ENCODE data around the gene ARMC12.

ARMC12 gene

DNA sequence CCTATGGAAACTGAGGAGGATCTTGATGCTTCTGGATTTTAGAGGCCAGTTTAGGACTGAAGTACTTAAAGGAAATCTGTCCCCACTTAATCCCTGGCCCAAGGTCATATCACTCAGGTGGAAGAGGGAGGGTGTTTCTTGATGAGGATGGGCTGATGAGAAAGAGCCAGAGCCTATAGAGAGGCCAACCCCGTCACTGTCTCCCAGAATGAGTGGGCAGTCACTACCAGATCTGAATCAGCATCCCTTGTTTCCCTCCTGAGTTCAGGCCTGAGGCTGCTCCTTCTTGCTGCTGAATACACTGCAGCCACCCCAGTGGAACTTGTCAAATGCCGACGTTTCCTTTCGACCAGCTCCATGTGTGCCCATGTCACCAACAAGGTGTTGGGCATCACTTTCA is 14.8 kb downstream of the ARMC12 start:
- TF ChIP-seq, protein P1, sequence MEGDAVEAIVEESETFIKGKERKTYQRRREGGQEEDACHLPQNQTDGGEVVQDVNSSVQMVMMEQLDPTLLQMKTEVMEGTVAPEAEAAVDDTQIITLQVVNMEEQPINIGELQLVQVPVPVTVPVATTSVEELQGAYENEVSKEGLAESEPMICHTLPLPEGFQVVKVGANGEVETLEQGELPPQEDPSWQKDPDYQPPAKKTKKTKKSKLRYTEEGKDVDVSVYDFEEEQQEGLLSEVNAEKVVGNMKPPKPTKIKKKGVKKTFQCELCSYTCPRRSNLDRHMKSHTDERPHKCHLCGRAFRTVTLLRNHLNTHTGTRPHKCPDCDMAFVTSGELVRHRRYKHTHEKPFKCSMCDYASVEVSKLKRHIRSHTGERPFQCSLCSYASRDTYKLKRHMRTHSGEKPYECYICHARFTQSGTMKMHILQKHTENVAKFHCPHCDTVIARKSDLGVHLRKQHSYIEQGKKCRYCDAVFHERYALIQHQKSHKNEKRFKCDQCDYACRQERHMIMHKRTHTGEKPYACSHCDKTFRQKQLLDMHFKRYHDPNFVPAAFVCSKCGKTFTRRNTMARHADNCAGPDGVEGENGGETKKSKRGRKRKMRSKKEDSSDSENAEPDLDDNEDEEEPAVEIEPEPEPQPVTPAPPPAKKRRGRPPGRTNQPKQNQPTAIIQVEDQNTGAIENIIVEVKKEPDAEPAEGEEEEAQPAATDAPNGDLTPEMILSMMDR (IDR thresholded peaks at IDR 0.05; ENCODE audit: insufficient read depth, low read length) = no peak
- TF ChIP-seq SPI1 (IDR thresholded peaks at IDR 0.05; ENCODE audit: borderline replicate concordance, low read depth) (no peak), POLR2AphosphoS5 (IDR thresholded peaks at IDR 0.05; ENCODE audit: low read depth) (no peak), GABPA (IDR thresholded peaks at IDR 0.05; ENCODE audit: low read depth) (no peak)
- TF ChIP-seq, protein P2, sequence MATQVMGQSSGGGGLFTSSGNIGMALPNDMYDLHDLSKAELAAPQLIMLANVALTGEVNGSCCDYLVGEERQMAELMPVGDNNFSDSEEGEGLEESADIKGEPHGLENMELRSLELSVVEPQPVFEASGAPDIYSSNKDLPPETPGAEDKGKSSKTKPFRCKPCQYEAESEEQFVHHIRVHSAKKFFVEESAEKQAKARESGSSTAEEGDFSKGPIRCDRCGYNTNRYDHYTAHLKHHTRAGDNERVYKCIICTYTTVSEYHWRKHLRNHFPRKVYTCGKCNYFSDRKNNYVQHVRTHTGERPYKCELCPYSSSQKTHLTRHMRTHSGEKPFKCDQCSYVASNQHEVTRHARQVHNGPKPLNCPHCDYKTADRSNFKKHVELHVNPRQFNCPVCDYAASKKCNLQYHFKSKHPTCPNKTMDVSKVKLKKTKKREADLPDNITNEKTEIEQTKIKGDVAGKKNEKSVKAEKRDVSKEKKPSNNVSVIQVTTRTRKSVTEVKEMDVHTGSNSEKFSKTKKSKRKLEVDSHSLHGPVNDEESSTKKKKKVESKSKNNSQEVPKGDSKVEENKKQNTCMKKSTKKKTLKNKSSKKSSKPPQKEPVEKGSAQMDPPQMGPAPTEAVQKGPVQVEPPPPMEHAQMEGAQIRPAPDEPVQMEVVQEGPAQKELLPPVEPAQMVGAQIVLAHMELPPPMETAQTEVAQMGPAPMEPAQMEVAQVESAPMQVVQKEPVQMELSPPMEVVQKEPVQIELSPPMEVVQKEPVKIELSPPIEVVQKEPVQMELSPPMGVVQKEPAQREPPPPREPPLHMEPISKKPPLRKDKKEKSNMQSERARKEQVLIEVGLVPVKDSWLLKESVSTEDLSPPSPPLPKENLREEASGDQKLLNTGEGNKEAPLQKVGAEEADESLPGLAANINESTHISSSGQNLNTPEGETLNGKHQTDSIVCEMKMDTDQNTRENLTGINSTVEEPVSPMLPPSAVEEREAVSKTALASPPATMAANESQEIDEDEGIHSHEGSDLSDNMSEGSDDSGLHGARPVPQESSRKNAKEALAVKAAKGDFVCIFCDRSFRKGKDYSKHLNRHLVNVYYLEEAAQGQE (IDR thresholded peaks at IDR 0.05; ENCODE audit: insufficient replicate concordance, low read depth) = no peak
- Histone ChIP-seq H3K27me3 (ENCODE audit: insufficient read depth, poor library complexity, severe bottlenecking) (no peaks in the 10 kb centered on the region), H3K4me3 (replicated peaks; ENCODE audit: insufficient read depth, low read length) (no peak overlapping the region), H3K27ac (replicated peaks) (no peak overlapping the region)
- DNase-seq (ENCODE audit: low read depth in 1 of 2, low spot score in 1 of 2) = no peak

DNA sequence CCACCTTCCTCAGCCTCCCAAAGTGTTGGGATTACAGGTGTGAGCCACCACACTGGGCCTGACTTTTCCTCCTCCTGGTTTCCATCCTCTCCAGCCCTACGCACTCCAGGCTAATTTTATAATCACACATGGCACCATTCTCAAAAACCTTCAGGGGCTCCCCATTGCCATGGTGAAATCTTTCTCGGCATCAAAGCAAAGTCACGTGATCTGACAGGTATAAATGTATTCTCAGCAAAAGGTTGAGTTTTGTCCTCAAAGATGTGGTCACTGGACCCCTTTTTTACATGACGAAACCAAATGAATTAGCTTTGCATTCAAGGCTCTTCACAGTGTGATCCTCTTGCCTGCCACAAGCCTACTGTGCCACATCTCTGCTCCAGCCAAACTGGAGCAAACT is 15.5 kb downstream of the ARMC12 start:
- no peak for DNase-seq (ENCODE audit: low read depth in 1 of 2, low spot score in 1 of 2)
- Histone ChIP-seq H3K27me3 (ENCODE audit: insufficient read depth, poor library complexity, severe bottlenecking) (no peaks in the 10 kb centered on the region), H3K27ac (replicated peaks) (no peak overlapping the region), H3K4me3 (replicated peaks; ENCODE audit: insufficient read depth, low read length) (no peak overlapping the region)
- TF ChIP-seq GABPA (IDR thresholded peaks at IDR 0.05; ENCODE audit: low read depth) = no peak

DNA sequence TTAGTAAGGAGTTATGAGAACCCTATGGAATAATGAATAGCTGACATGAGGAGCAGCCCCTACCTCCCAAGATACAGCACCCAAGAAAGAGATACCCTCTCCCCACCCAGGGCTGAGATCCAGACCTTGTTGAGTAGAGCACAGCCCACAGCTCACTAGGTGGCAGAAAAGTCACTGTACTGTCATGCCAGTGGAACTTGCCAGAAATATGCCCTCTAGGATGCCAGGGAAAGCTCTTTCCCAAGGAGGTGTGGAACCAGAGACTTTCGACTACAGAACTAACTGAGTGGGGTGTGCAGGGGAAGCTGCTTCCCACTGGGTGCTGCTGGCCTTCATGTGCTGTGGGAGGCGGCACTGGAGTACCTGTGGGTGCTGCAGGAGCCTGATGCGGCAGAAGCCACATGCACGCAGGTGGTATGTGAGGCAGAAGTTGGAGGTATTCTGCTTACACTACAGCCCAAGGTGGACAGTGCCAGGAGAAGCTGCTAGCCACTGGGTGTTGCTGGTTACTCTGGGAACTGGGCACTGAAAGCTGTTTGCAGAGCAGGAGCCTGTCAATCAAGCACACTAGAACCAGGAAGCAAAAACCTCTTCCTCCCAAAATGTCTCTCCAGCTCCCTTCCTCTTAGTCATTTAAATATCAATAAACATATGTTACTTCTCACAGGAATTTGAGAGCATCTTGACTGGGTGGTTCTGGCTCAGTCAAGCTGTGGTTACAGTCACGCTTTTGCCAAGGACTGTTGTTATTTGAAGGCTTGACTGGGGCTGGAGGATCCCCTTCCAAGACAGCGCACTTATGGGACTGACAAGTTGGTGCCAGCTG is 17.8 kb downstream of the ARMC12 start:
- DNase-seq (ENCODE audit: low read depth in 1 of 2, low spot score in 1 of 2) = peak in 1 of 2 experiments; percentile 27
- Histone ChIP-seq H3K27me3 (ENCODE audit: insufficient read depth, poor library complexity, severe bottlenecking) (no peaks in the 10 kb centered on the region), H3K4me3 (replicated peaks; ENCODE audit: insufficient read depth, low read length) (no peak overlapping the region), H3K27ac (replicated peaks) (no peak overlapping the region)
- peak; percentile 30; the same call in 1 of the 2 replicates for TF ChIP-seq SPI1 (IDR thresholded peaks at IDR 0.05; ENCODE audit: borderline replicate concordance, low read depth)
- TF ChIP-seq GABPA (IDR thresholded peaks at IDR 0.05; ENCODE audit: low read depth) = no peak

DNA sequence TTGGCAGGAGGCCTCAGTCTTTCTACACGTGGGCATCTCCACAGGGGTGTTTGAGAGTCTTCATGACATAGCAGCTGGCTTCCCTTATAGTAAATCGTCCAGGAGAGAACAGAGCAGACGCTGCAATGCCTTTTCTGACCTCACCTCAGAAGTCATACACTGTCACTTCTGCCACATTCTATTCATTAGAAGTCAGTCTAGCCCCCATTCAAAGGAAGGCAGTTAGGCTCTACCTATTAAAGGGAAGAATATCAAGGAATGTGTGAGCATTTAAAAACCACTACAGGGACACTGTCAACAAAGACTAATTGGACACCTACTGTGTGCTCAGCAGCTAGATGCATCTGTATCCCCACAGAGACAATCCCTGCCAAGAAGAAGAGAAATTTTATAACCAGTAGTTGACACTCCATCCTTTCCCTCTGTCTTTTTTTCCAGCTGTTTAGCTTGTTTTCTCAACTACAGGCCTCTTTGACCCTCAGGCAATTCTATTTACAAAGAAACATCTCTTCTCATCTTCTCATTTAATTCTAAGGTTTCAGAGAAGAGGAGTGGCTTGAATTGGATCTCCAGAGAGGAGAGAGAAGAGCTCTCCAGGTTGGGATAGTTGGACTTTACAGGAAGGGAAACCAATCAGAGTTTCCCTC is 18.6 kb downstream of the ARMC12 start:
- H3K4me3 ChIP-seq (replicated peaks; ENCODE audit: insufficient read depth, low read length) = no peak overlapping the region
- no peak for DNase-seq (ENCODE audit: low read depth in 1 of 2, low spot score in 1 of 2)
- no peak overlapping the region for H3K27ac ChIP-seq (replicated peaks)
- no peaks in the 10 kb centered on the region for H3K27me3 ChIP-seq (ENCODE audit: insufficient read depth, poor library complexity, severe bottlenecking)
- no peak for TF ChIP-seq GABPA (IDR thresholded peaks at IDR 0.05; ENCODE audit: low read depth)
- TF ChIP-seq, protein P2 (IDR thresholded peaks at IDR 0.05; ENCODE audit: insufficient replicate concordance, low read depth) = no peak

DNA sequence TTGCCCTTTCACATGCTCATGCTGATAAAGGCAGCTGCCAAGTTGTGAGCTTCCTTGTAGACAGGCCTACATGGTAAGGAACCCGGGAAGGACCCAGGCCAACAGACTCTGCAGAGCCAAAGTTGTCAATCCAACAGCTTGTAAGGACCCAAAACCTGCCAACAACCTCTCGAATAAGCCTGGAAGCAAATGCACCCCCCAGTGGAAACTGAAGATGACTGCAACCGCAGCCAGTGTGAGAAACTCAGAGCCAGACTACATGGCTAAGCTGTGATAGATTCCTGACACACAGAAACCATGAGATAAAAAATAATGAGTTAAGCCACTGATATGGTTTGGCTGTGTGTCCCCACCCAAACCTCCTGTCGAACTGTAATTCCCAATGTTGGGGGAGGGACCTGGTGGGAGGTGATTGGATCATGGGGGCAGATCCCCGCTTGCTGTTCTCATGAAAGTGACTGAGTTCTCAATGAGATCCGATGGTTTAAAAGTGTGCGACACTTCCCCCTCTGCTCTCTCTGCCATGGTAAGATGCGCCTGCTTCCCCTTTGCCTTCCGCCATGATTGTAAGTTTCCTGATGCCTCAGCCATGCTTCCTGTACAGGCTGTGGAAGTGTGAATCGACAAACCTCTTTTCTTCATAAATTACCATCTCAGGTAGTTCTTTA is 20.8 kb downstream of the ARMC12 start:
- Histone ChIP-seq H3K27me3 (ENCODE audit: insufficient read depth, poor library complexity, severe bottlenecking) (peaks cover 5% of the 10 kb centered on the region), H3K27ac (replicated peaks) (no peak overlapping the region), H3K4me3 (replicated peaks; ENCODE audit: insufficient read depth, low read length) (no peak overlapping the region)
- DNase-seq (ENCODE audit: low read depth in 1 of 2, low spot score in 1 of 2) = peak in 1 of 2 experiments; percentile 34
- TF ChIP-seq SPI1 (IDR thresholded peaks at IDR 0.05; ENCODE audit: borderline replicate concordance, low read depth) = no peak
- TF ChIP-seq, protein P1 (IDR thresholded peaks at IDR 0.05; ENCODE audit: insufficient read depth, low read length) = peak; percentile 6
- TF ChIP-seq POLR2AphosphoS5 (IDR thresholded peaks at IDR 0.05; ENCODE audit: low read depth) = no peak
- TF ChIP-seq GABPA (IDR thresholded peaks at IDR 0.05; ENCODE audit: low read depth) = no peak
